Suprapubic skin (tissue), 4 donors: Measurements from ENCODE around the gene C2orf66. TPM values are rescaled to one million over a fixed set of nuclear protein-coding genes. Genes with fewer than 3 reads are reported as not detected.

ENCODE experiments used
- DNase-seq, 2 donors: peaks; one replicate each; pipeline ENCODE4 v3.0.0-alpha.2; 2019; ENCODE audit warnings: low spot score in 2 of 2
- H3K27ac ChIP-seq: fragments of 200-600 bp; sonication (generic); one replicate; pipeline ENCODE4 v1.5.1; 2019
- H3K27me3 ChIP-seq: fragments of 200-600 bp; sonication (generic); one replicate; pipeline ENCODE4 v1.5.1; 2019
- H3K36me3 ChIP-seq: fragments of 200-600 bp; sonication (generic); one replicate; pipeline ENCODE4 v1.5.1; 2019
- H3K4me1 ChIP-seq: fragments of 200-600 bp; sonication (generic); one replicate; pipeline ENCODE4 v1.5.1; 2019
- H3K4me3 ChIP-seq: fragments of 200-600 bp; sonication (generic); one replicate; pipeline ENCODE4 v1.5.1; 2019; ENCODE audit warnings: mild to moderate bottlenecking
- H3K9me3 ChIP-seq: fragments of 200-600 bp; sonication (generic); one replicate; pipeline ENCODE4 v1.5.1; 2019
- CTCF ChIP-seq, 2 donors: fragments of 200-600 bp in 1 of 2; fragments of 450-650 bp in 1 of 2; sonication (generic) in 1 of 2; IDR thresholded peaks; one replicate each; pipeline ENCODE4 v1.5.1; 2016 to 2019; ENCODE audit warnings: antibody characterized with exemption in 2 of 2, mild to moderate bottlenecking in 1 of 2, moderate library complexity in 1 of 2
- EP300 ChIP-seq: sonication (generic); formaldehyde crosslinking; IDR thresholded peaks from one replicate; pipeline ENCODE4 v1.6.1; 2017; ENCODE audit warnings: antibody characterized with exemption
- POLR2A ChIP-seq, 2 donors: fragments of 450-650 bp; IDR thresholded peaks; one replicate each; pipeline ENCODE4 v1.6.1; 2017; ENCODE audit warnings: antibody characterized with exemption in 2 of 2, mild to moderate bottlenecking in 2 of 2, moderate library complexity in 2 of 2
- POLR2AphosphoS5 ChIP-seq, 3 donors: sonication (generic); formaldehyde crosslinking; IDR thresholded peaks; one replicate each; pipeline ENCODE4 v1.6.1; 2017; ENCODE audit warnings: antibody characterized with exemption in 3 of 3
- WGBS: methylation state at CpG from one replicate; pipeline ENCODE4 v1.1.5; 2018; 5-methylcytosine and 5-hydroxymethylcytosine counted together
- total RNA-seq, 4 donors: library from RNA; depleted of rRNA; stranded (reverse); fragments of >200 nt; gene quantifications; one replicate each; pipeline ENCODE4 v1.1.0, GENCODE V29; 2016

Gene C2orf66
- total RNA-seq, 4 donors from 2014 or later = not detected

GRCh38 chr2:196846295-196846694 lies 37.1 kb upstream of the C2orf66 start:
- no peak for DNase-seq
- TF ChIP-seq CTCF (IDR thresholded peaks at IDR 0.05) (no peak), POLR2AphosphoS5 (IDR thresholded peaks at IDR 0.05) (no peak), POLR2A (IDR thresholded peaks at IDR 0.05) (no peak), EP300 (no peak)
- Histone ChIP-seq H3K9me3 (no peaks in the 10 kb centered on the region), H3K4me3 (no peak overlapping the region), H3K27ac (no peak overlapping the region), H3K27me3 (no peaks in the 10 kb centered on the region), H3K36me3 (peaks cover 31% of the 10 kb centered on the region), H3K4me1 (no peaks in the 10 kb centered on the region)

- Histone ChIP-seq H3K36me3 (peaks cover 40% of the 10 kb centered on the region), H3K9me3 (no peaks in the 10 kb centered on the region), H3K27ac (no peak overlapping the region), H3K4me1 (no peaks in the 10 kb centered on the region), H3K4me3 (no peak overlapping the region), H3K27me3 (no peaks in the 10 kb centered on the region)
- no peak for DNase-seq
- WGBS = 82% methylated on average over 3 of the region's 3 CpGs
- TF ChIP-seq CTCF (IDR thresholded peaks at IDR 0.05) = no peak
- no peak for TF ChIP-seq EP300
- no peak for TF ChIP-seq POLR2A (IDR thresholded peaks at IDR 0.05)
- TF ChIP-seq POLR2AphosphoS5 (IDR thresholded peaks at IDR 0.05) = no peak
Observed at GRCh38 chr2:196845371-196845770, 36.2 kb upstream of the C2orf66 start.

- H3K27ac ChIP-seq = no peak overlapping the region
- 79% methylated on average over 2 of the region's 2 CpGs for WGBS
- H3K36me3 ChIP-seq = peaks cover 45% of the 10 kb centered on the region
- no peaks in the 10 kb centered on the region for H3K4me1 ChIP-seq
- H3K4me3 ChIP-seq = no peak overlapping the region
- no peak for TF ChIP-seq EP300
- TF ChIP-seq POLR2AphosphoS5 (IDR thresholded peaks at IDR 0.05) = no peak
- TF ChIP-seq POLR2A (IDR thresholded peaks at IDR 0.05) = no peak
- DNase-seq = no peak
- no peaks in the 10 kb centered on the region for H3K27me3 ChIP-seq
- H3K9me3 ChIP-seq = no peaks in the 10 kb centered on the region
Observed at GRCh38 chr2:196840171-196840570, 31.0 kb upstream of the C2orf66 start.

- TF ChIP-seq POLR2AphosphoS5 (IDR thresholded peaks at IDR 0.05) = no peak
- TF ChIP-seq EP300 = no peak
- no peak for TF ChIP-seq POLR2A (IDR thresholded peaks at IDR 0.05)
- DNase-seq = no peak
Observed at GRCh38 chr2:196839574-196839973, 30.4 kb upstream of the C2orf66 start.

GRCh38 chr2:196836440-196836839 lies 27.3 kb upstream of the C2orf66 start:
- Histone ChIP-seq H3K36me3 (peaks cover 28% of the 10 kb centered on the region), H3K27me3 (no peaks in the 10 kb centered on the region), H3K27ac (no peak overlapping the region), H3K4me1 (no peaks in the 10 kb centered on the region), H3K9me3 (no peaks in the 10 kb centered on the region), H3K4me3 (no peak overlapping the region)
- TF ChIP-seq POLR2A (IDR thresholded peaks at IDR 0.05) = no peak
- no peak for TF ChIP-seq EP300
- TF ChIP-seq CTCF (IDR thresholded peaks at IDR 0.05) = no peak
- TF ChIP-seq POLR2AphosphoS5 (IDR thresholded peaks at IDR 0.05) = no peak
- no peak for DNase-seq

More at GRCh38 chr2:196839574-196839973, 30.4 kb upstream of the C2orf66 start:
- Histone ChIP-seq H3K36me3 (peaks cover 45% of the 10 kb centered on the region), H3K4me1 (no peaks in the 10 kb centered on the region), H3K27ac (no peak overlapping the region), H3K4me3 (no peak overlapping the region), H3K9me3 (no peaks in the 10 kb centered on the region), H3K27me3 (no peaks in the 10 kb centered on the region)
- 83% methylated on average over 2 of the region's 2 CpGs for WGBS

- Histone ChIP-seq H3K27ac (no peak overlapping the region), H3K4me1 (no peaks in the 10 kb centered on the region), H3K4me3 (no peak overlapping the region), H3K9me3 (no peaks in the 10 kb centered on the region), H3K27me3 (no peaks in the 10 kb centered on the region), H3K36me3 (no peaks in the 10 kb centered on the region)
- DNase-seq = no peak
- WGBS = 84% methylated on average over 1 of the region's 1 CpG
- TF ChIP-seq POLR2AphosphoS5 (IDR thresholded peaks at IDR 0.05) (no peak), EP300 (no peak), POLR2A (IDR thresholded peaks at IDR 0.05) (no peak), CTCF (IDR thresholded peaks at IDR 0.05) (no peak)
Observed at GRCh38 chr2:196830701-196831100, 21.5 kb upstream of the C2orf66 start.
